K562 (cell line): Measurements from ENCODE around the gene TRIM38. TPM values are rescaled to one million over a fixed set of nuclear protein-coding genes. Genes with fewer than 3 reads are reported as not detected.

ENCODE experiments used
- ARID3B ChIP-seq: fragments of 250-450 bp; sonication (Bioruptor Pico); IDR thresholded peaks from 2 replicates; pipeline ENCODE4 v1.4.0; 2020; ENCODE audit warnings: borderline replicate concordance
- DLX4 ChIP-seq: fragments of 250-450 bp; sonication (Bioruptor Pico); IDR thresholded peaks from 2 replicates; pipeline ENCODE4 v1.6.1; 2021; ENCODE audit warnings: mild to moderate bottlenecking
- EZH2 ChIP-seq: IDR thresholded peaks from 2 replicates; pipeline ENCODE4 v1.6.1; 2012; ENCODE audit warnings: low read depth, mild to moderate bottlenecking, inconsistent platforms, low read length, borderline replicate concordance
- FOSL1 ChIP-seq: fragments of 200-800 bp; sonication (Bioruptor generic); conservative IDR thresholded peaks from 2 replicates; pipeline ENCODE4 v1.6.1; 2016; ENCODE audit warnings: missing genetic modification characterization, missing compliant biosample characterization
- FOXJ3 ChIP-seq: sonication (generic); formaldehyde crosslinking; IDR thresholded peaks from 2 replicates; pipeline ENCODE4 v1.4.0; 2020; ENCODE audit warnings: mild to moderate bottlenecking, missing genetic modification reagents
- FOXP1 ChIP-seq: sonication (generic); formaldehyde crosslinking; IDR thresholded peaks from 2 replicates; pipeline ENCODE4 v1.8.0; 2022; ENCODE audit warnings: mild to moderate bottlenecking, missing genetic modification reagents
- GTF2E2 ChIP-seq: fragments of 200-800 bp; sonication (Bioruptor generic); IDR thresholded peaks from 2 replicates; pipeline ENCODE4 v1.6.1; 2016; ENCODE audit warnings: missing genetic modification characterization, missing compliant biosample characterization
- HDAC6 ChIP-seq: IDR thresholded peaks from 2 replicates; pipeline ENCODE4 v1.6.1; 2012; ENCODE audit warnings: low read depth, mild to moderate bottlenecking, control low read depth, inconsistent platforms, low read length, moderate library complexity
- KDM2B ChIP-seq: fragments of 250-450 bp; sonication (Bioruptor Pico); IDR thresholded peaks from 2 replicates; pipeline ENCODE4 v1.8.0; 2021; ENCODE audit warnings: mild to moderate bottlenecking, moderate library complexity
- MIER1 ChIP-seq: fragments of 450-650 bp; IDR thresholded peaks from 2 replicates; pipeline ENCODE4 v1.6.1; 2016; ENCODE audit warnings: antibody characterized with exemption, mild to moderate bottlenecking, low read depth
- NCOA4 ChIP-seq: fragments of 450-650 bp; IDR thresholded peaks from 2 replicates; pipeline ENCODE4 v1.6.1; 2018; ENCODE audit warnings: mild to moderate bottlenecking; ENCODE audit not compliant: partially characterized antibody
- NFE2 ChIP-seq: IDR thresholded peaks from 2 replicates; pipeline ENCODE4 v1.6.1; 2014; ENCODE audit warnings: antibody characterized with exemption, low read depth
- OTX1 ChIP-seq: fragments of 450-650 bp; formaldehyde crosslinking; IDR thresholded peaks from 2 replicates; pipeline ENCODE4 v1.4.0; 2022; ENCODE audit warnings: mild to moderate bottlenecking
- PPARD ChIP-seq: fragments of 250-450 bp; sonication (Bioruptor Pico); IDR thresholded peaks from 2 replicates; pipeline ENCODE4 v1.8.0; 2022; ENCODE audit warnings: inconsistent platforms, mild to moderate bottlenecking, moderate library complexity
- PURB ChIP-seq: sonication (generic); formaldehyde crosslinking; IDR thresholded peaks from 2 replicates; pipeline ENCODE4 v1.9.0; 2021; ENCODE audit warnings: low read depth, mild to moderate bottlenecking, missing genetic modification reagents
- TEAD4 ChIP-seq, 2 experiments: sonication (generic) in 1 of 2; formaldehyde crosslinking in 1 of 2; IDR thresholded peaks; 2 replicates each; pipeline versions ENCODE4 v1.6.1 to v1.8.0; 2012 to 2022; ENCODE audit warnings: borderline replicate concordance in 1 of 2, inconsistent platforms in 1 of 2, low read length in 1 of 2, mild to moderate bottlenecking in 1 of 2, missing genetic modification reagents in 1 of 2
- TFAM ChIP-seq: fragments of 250-450 bp; sonication (Bioruptor Pico); conservative IDR thresholded peaks from 2 replicates; pipeline ENCODE4 v1.5.0; 2021; ENCODE audit warnings: mild to moderate bottlenecking, moderate library complexity
- THRB ChIP-seq: fragments of 450-650 bp; formaldehyde crosslinking; conservative IDR thresholded peaks from 2 replicates; pipeline ENCODE4 v1.4.0; 2022; ENCODE audit warnings: mild to moderate bottlenecking, missing genetic modification characterization
- XRCC3 ChIP-seq: fragments of 450-650 bp; IDR thresholded peaks from 2 replicates; pipeline ENCODE4 v1.6.1; 2017; ENCODE audit warnings: mild to moderate bottlenecking, moderate library complexity
- ZKSCAN1 ChIP-seq: fragments of 150-350 bp; IDR thresholded peaks from 2 replicates; pipeline ENCODE4 v1.6.1; 2016; ENCODE audit warnings: low read depth, low read length
- ZNF282 ChIP-seq: sonication (generic); formaldehyde crosslinking; IDR thresholded peaks from 2 replicates; pipeline ENCODE4 v1.8.1; 2023; ENCODE audit warnings: missing genetic modification reagents
- ZNF766 ChIP-seq: fragments of 200-800 bp; sonication (Bioruptor generic); conservative IDR thresholded peaks from 2 replicates; pipeline ENCODE4 v1.6.1; 2016; ENCODE audit warnings: missing genetic modification characterization, missing compliant biosample characterization
- ZSCAN29 ChIP-seq: fragments of 450-650 bp; IDR thresholded peaks from 2 replicates; pipeline ENCODE4 v1.6.1; 2017
- polyA plus RNA-seq, 8 experiments: library from polyadenylated mRNA; depleted of rRNA in 4 of 8; stranded (reverse) in 5 of 8; unstranded in 3 of 8; fragments of >200 nt; fragmentation: Nextera tagmentation in 2 of 8; fragmentation: Illumina TruSeq in 1 of 8; extraction: Ambion mirVana in 2 of 8; extraction: Trizol in 1 of 8; gene quantifications; 2 replicates each; pipeline versions ENCODE4 v1.2.1 to v1.2.3, GENCODE V29; 2011 to 2014; ENCODE audit warnings: inconsistent platforms in 1 of 8, missing spikeins in 1 of 8
- total RNA-seq, 7 experiments: library from RNA; depleted of rRNA in 6 of 7; stranded (reverse); fragments of >200 nt in 6 of 7; fragmentation: Illumina TruSeq in 2 of 7; extraction: Trizol in 2 of 7; gene quantifications; 2 replicates each; pipeline versions ENCODE4 v1.2.1 to v1.2.3, GENCODE V29; 2011 to 2021; ENCODE audit warnings: low replicate concordance in 1 of 7

The TRIM38 gene
- total and polyA plus RNA-seq, 9 of the 15 experiments (the other 6 are each of a cell fraction or from before 2014, with no cell fraction given) = 1.7 to 6.7 (median 6.3) TPM

DNA sequence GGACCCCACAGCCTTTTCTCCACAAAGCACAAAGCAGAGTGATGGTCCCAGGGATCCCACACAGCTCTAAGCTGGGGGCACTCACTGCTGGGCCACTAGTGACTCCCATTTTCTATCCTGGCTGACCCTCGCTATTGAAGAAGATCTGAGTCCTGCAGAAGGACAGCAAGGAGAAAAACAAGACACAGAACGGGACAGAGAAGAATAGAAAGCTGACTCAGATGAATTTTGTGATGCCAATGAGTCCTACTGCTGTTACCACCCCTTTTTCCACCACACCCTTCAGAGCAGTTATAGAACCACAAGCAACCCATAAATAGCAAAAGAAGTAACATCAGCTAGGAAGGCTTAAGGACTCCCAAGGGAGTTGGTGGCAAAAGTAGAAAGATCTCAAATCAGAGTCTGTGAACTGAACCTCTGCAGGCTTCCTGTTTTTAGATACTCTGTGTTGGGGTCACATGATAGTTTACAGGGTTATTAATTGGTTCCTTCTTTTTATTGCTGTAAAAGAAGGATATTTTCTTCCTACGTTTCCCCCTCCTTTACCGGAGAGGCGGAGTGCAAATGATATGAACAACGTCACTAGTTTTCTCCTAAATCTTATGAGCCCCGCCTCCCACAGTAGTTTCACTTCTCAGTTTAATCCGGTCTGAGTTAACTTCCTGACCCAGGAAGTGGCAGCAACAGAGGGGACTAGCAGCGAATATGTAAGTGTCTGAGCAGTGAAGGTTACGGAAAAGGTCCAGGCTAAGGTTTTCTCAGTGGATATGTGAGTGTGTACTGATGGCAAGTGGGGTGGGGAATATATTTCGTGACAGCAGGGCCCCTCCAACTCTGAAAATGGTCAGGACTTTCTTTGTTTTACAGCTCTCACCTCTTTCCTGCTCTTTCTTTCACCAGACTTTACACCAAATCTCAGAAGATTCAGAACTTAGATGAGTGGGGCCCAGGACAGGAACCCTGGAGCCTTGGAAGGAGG, at the start of gene TRIM38 (continued):
- TF ChIP-seq NFE2 (no peak), FOXJ3 (no peak), ZNF282 (CRISPR knock-in tag) (no peak), THRB (CRISPR knock-in tag) (no peak), ZNF766 (CRISPR knock-in tag) (no peak), PURB (no peak), NCOA4 (no peak), XRCC3 (no peak), HDAC6 (no peak), EZH2 (no peak), TFAM (no peak), DLX4 (CRISPR knock-in tag) (no peak), KDM2B (CRISPR knock-in tag) (no peak), GTF2E2 (no peak), FOSL1 (tag) (peak; percentile 22), OTX1 (no peak), FOXP1 (CRISPR knock-in tag) (no peak), ZSCAN29 (no peak), MIER1 (no peak), ARID3B (CRISPR knock-in tag) (no peak), PPARD (CRISPR knock-in tag) (no peak), ZKSCAN1 (no peak), TEAD4 (IDR thresholded peaks at IDR 0.05; ENCODE audit: low read length) (no peak), TEAD4 (CRISPR knock-in tag; IDR thresholded peaks at IDR 0.05; ENCODE audit: borderline replicate concordance) (no peak)
